Measurements from ENCODE around the gene NLGN1. TPM values are rescaled to one million over a fixed set of nuclear protein-coding genes. Genes with fewer than 3 reads are reported as not detected.
"Not testable (repeated sequence)": the region's sequence is repeated elsewhere in the genome, so short reads cannot be mapped to it uniquely, and the experiment has no call there.

Gene NLGN1
- total and polyA plus RNA-seq, 7 experiments from 2014 or later, result not detected

GRCh38 chr3:174223626-174224025 is 826.1 kb downstream of the NLGN1 start:
- intact Hi-C loops (cut with micrococcal nuclease), result no loop called here
- no peaks in the 10 kb centered on the region for H3K27me3 ChIP-seq (ENCODE audit: control insufficient read depth in 2 of 2, insufficient read depth in 2 of 2, low read length in 2 of 2)
- peaks cover 0 to 12% (median 0%) of the 10 kb centered on the region in 11 donors for H3K9me3 Mint-ChIP-seq

GRCh38 chr3:174229916-174230315 is 832.4 kb downstream of the NLGN1 start:
- ATAC-seq, result no peak
- H3K27me3 ChIP-seq (ENCODE audit: control insufficient read depth in 2 of 2, insufficient read depth in 2 of 2, low read length in 2 of 2), result no peaks in the 10 kb centered on the region
- peaks cover 0 to 7% (median 0%) of the 10 kb centered on the region in 11 donors for H3K9me3 Mint-ChIP-seq
- no peak overlapping the region for H3K27ac ChIP-seq (ENCODE audit: low read depth, low read length)
- no peaks in the 10 kb centered on the region for H3K36me3 ChIP-seq (ENCODE audit: control insufficient read depth in 2 of 3, insufficient read depth in 3 of 3, low read length in 3 of 3)
- H3K36me3 Mint-ChIP-seq, result no peaks in the 10 kb centered on the region
- no peak overlapping the region for H3K4me3 Mint-ChIP-seq
- H3K27ac Mint-ChIP-seq, result no peak overlapping the region
- ChIA-PET CTCF (no interaction called here), POLR2A (no interaction called here)
- no peaks in the 10 kb centered on the region for H3K4me1 ChIP-seq (ENCODE audit: control insufficient read depth in 2 of 2, insufficient read depth in 2 of 2, low read length in 2 of 2)
- no peaks in the 10 kb centered on the region for H3K27me3 Mint-ChIP-seq
- no peaks in the 10 kb centered on the region for H3K9me3 ChIP-seq (ENCODE audit: control insufficient read depth in 2 of 3, low read length in 3 of 3)
- H3K4me1 Mint-ChIP-seq, result no peaks in the 10 kb centered on the region
- intact Hi-C loops (cut with micrococcal nuclease), result no loop called here
- no peak overlapping the region for H3K4me3 ChIP-seq (ENCODE audit: low read length)
- no peak for DNase-seq

More at GRCh38 chr3:174223626-174224025, 826.1 kb downstream of the NLGN1 start:
- no peak for DNase-seq
- no peaks in the 10 kb centered on the region for H3K4me1 ChIP-seq (ENCODE audit: control insufficient read depth in 2 of 2, insufficient read depth in 2 of 2, low read length in 2 of 2)
- no peak for ATAC-seq
- no peaks in the 10 kb centered on the region for H3K36me3 Mint-ChIP-seq
- no peaks in the 10 kb centered on the region for H3K27me3 Mint-ChIP-seq
- H3K4me3 Mint-ChIP-seq, result no peak overlapping the region
- H3K36me3 ChIP-seq (ENCODE audit: control insufficient read depth in 2 of 3, insufficient read depth in 3 of 3, low read length in 3 of 3), result no peaks in the 10 kb centered on the region
- no peaks in the 10 kb centered on the region for H3K4me1 Mint-ChIP-seq
- H3K4me3 ChIP-seq (ENCODE audit: low read length), result no peak overlapping the region
- no peak overlapping the region for H3K27ac ChIP-seq (ENCODE audit: low read depth, low read length)
- CTCF ChIA-PET, result no interaction called here
- POLR2A ChIA-PET, result no interaction called here
- H3K27ac Mint-ChIP-seq, result no peak overlapping the region
- no peaks in the 10 kb centered on the region for H3K9me3 ChIP-seq (ENCODE audit: control insufficient read depth in 2 of 3, low read length in 3 of 3)

- H3K36me3 Mint-ChIP-seq; H3K4me1 Mint-ChIP-seq; H3K4me3 ChIP-seq (ENCODE audit: low read length); H3K27ac ChIP-seq (ENCODE audit: low read depth, low read length); ATAC-seq; DNase-seq; CTCF ChIA-PET; H3K27ac Mint-ChIP-seq; intact Hi-C loops (cut with micrococcal nuclease); H3K27me3 Mint-ChIP-seq; POLR2A ChIA-PET; H3K4me1 ChIP-seq (ENCODE audit: control insufficient read depth in 2 of 2, insufficient read depth in 2 of 2, low read length in 2 of 2); H3K36me3 ChIP-seq (ENCODE audit: control insufficient read depth in 2 of 3, insufficient read depth in 3 of 3, low read length in 3 of 3); H3K9me3 ChIP-seq (ENCODE audit: control insufficient read depth in 2 of 3, low read length in 3 of 3); H3K27me3 ChIP-seq (ENCODE audit: control insufficient read depth in 2 of 2, insufficient read depth in 2 of 2, low read length in 2 of 2); H3K4me3 Mint-ChIP-seq: not testable (repeated sequence)
- H3K9me3 Mint-ChIP-seq, result peaks cover 0 to 11% (median 0%) of the 10 kb centered on the region in 11 donors
These were observed 834.6 kb downstream of the NLGN1 start for GRCh38 chr3:174232028-174232657.

GRCh38 chr3:174232658-174233429 is 835.3 kb downstream of the NLGN1 start:
- no peaks in the 10 kb centered on the region for H3K4me1 ChIP-seq (ENCODE audit: control insufficient read depth in 2 of 2, insufficient read depth in 2 of 2, low read length in 2 of 2)
- Mint-ChIP-seq H3K4me3 (no peak overlapping the region), H3K36me3 (no peaks in the 10 kb centered on the region), H3K27ac (no peak overlapping the region), H3K4me1 (no peaks in the 10 kb centered on the region), H3K9me3 (peaks cover 0 to 12% (median 0%) of the 10 kb centered on the region in 11 donors), H3K27me3 (no peaks in the 10 kb centered on the region)
- ChIA-PET POLR2A (no interaction called here), CTCF (no interaction called here)
- DNase-seq (no peak), ATAC-seq (no peak)
- H3K4me3 ChIP-seq (ENCODE audit: low read length), result no peak overlapping the region
- H3K27me3 ChIP-seq (ENCODE audit: control insufficient read depth in 2 of 2, insufficient read depth in 2 of 2, low read length in 2 of 2), result no peaks in the 10 kb centered on the region
- H3K9me3 ChIP-seq (ENCODE audit: control insufficient read depth in 2 of 3, low read length in 3 of 3), result no peaks in the 10 kb centered on the region
- intact Hi-C loops (cut with micrococcal nuclease), result no loop called here
- no peaks in the 10 kb centered on the region for H3K36me3 ChIP-seq (ENCODE audit: control insufficient read depth in 2 of 3, insufficient read depth in 3 of 3, low read length in 3 of 3)
- no peak overlapping the region for H3K27ac ChIP-seq (ENCODE audit: low read depth, low read length)

- Mint-ChIP-seq H3K27ac (no peak overlapping the region), H3K9me3 (peaks cover 0 to 12% (median 0%) of the 10 kb centered on the region in 11 donors), H3K36me3 (no peaks in the 10 kb centered on the region), H3K4me3 (no peak overlapping the region), H3K4me1 (no peaks in the 10 kb centered on the region), H3K27me3 (no peaks in the 10 kb centered on the region)
- Histone ChIP-seq H3K27me3 (ENCODE audit: control insufficient read depth in 2 of 2, insufficient read depth in 2 of 2, low read length in 2 of 2) (no peaks in the 10 kb centered on the region), H3K9me3 (ENCODE audit: control insufficient read depth in 2 of 3, low read length in 3 of 3) (no peaks in the 10 kb centered on the region), H3K4me1 (ENCODE audit: control insufficient read depth in 2 of 2, insufficient read depth in 2 of 2, low read length in 2 of 2) (no peaks in the 10 kb centered on the region), H3K36me3 (ENCODE audit: control insufficient read depth in 2 of 3, insufficient read depth in 3 of 3, low read length in 3 of 3) (no peaks in the 10 kb centered on the region), H3K4me3 (ENCODE audit: low read length) (no peak overlapping the region), H3K27ac (ENCODE audit: low read depth, low read length) (no peak overlapping the region)
- CTCF ChIA-PET, result no interaction called here
- DNase-seq, result no peak
- POLR2A ChIA-PET, result no interaction called here
- intact Hi-C loops (cut with micrococcal nuclease), result no loop called here
- ATAC-seq, result no peak
These were observed 836.0 kb downstream of the NLGN1 start for GRCh38 chr3:174233511-174233910.

GRCh38 chr3:174242311-174243041 is 844.9 kb downstream of the NLGN1 start:
- intact Hi-C loops (cut with micrococcal nuclease), result no loop called here
- Mint-ChIP-seq H3K36me3 (no peaks in the 10 kb centered on the region), H3K9me3 (peaks cover 0 to 2% (median 0%) of the 10 kb centered on the region in 11 donors), H3K27ac (no peak overlapping the region), H3K4me3 (no peak overlapping the region), H3K27me3 (no peaks in the 10 kb centered on the region), H3K4me1 (no peaks in the 10 kb centered on the region)
- no peak for DNase-seq
- no peaks in the 10 kb centered on the region for H3K9me3 ChIP-seq (ENCODE audit: control insufficient read depth in 2 of 3, low read length in 3 of 3)
- ATAC-seq, result no peak
- H3K4me1 ChIP-seq (ENCODE audit: control insufficient read depth in 2 of 2, insufficient read depth in 2 of 2, low read length in 2 of 2), result no peaks in the 10 kb centered on the region
- no peaks in the 10 kb centered on the region for H3K27me3 ChIP-seq (ENCODE audit: control insufficient read depth in 2 of 2, insufficient read depth in 2 of 2, low read length in 2 of 2)
- CTCF ChIA-PET, result no interaction called here
- no peak overlapping the region for H3K27ac ChIP-seq (ENCODE audit: low read depth, low read length)
- POLR2A ChIA-PET, result no interaction called here
- no peak overlapping the region for H3K4me3 ChIP-seq (ENCODE audit: low read length)
- H3K36me3 ChIP-seq (ENCODE audit: control insufficient read depth in 2 of 3, insufficient read depth in 3 of 3, low read length in 3 of 3), result no peaks in the 10 kb centered on the region
